HG02973 (cell line): Measurements from ENCODE around the gene TLX1.

Experiments
- ATAC-seq: cut with Tn5 transposase; IDR thresholded peaks from one replicate; pipeline ENCODE4 v1.9.1; 2021; ENCODE audit warnings: moderate library complexity; ENCODE audit not compliant: unreplicated experiment

TLX1 gene

DNA sequence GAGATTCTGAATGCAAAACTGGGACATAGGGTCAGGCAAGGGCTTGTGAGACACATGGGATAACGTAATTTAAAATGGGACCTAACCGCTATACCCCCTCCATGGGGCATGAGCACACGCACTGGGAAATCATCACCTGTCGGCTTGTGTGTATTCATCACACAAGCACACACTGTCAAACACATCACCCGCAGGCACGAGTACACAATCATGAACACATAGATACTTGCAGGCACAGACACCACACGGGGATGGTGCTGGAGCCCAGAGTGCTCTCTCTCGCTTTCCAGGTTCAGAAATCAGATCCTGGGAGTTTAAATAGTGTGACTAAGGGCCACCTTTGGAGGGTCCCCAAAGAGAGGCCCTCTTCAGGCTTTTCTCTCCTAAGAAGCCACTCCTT lies 19.6 kb upstream of the TLX1 start:
- ATAC-seq = no peak

GRCh38 chr10:101112799-101113594 lies 18.1 kb upstream of the TLX1 start:
- no peak for ATAC-seq

- no peak for ATAC-seq
Measured at GRCh38 chr10:101113890-101114403, 17.2 kb upstream of the TLX1 start.

GRCh38 chr10:101114646-101115045 lies 16.5 kb upstream of the TLX1 start:
- no peak for ATAC-seq

- ATAC-seq = no peak
Measured at GRCh38 chr10:101116754-101117153, 14.3 kb upstream of the TLX1 start.

GRCh38 chr10:101118031-101118430 lies 13.1 kb upstream of the TLX1 start:
- no peak for ATAC-seq

DNA sequence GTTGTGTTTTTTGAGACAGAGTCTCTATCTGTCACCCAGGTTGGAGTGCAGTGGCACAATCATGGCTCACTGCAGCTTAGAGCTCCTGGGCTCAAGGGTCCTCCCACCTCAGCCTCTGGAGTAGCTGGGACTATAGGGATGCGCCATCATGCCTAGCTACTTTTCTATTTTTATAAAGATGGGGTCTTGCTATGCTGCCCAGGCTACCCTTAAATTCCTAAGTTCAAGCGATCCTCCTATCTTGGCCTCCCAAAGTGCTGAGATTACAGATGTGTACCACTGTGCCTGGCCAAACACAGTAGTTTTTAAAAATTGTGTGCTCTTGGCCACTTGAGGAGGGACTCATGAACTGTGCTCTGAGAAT lies 10.6 kb upstream of the TLX1 start:
- no peak for ATAC-seq

GRCh38 chr10:101120884-101121653 lies 10.0 kb upstream of the TLX1 start:
- no peak for ATAC-seq

DNA sequence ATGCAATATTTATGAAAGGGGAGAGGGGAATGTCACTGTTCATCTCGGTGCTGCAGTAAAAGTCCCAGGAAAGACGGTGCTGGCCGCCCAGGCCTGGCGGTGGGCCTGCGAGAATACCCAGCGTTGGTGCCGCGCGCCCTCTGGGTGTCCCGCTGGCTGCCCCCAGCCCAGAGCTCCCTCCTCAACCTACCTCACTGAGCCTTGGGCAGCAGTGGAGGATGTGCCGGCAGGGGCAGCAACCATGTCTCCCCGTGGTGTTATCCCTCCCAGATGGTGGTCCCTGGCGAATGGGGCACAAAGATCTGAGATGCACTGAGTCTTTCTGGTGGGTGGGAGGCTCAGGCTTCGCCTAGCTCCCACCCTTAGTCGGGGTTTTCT lies 9.5 kb upstream of the TLX1 start:
- no peak for ATAC-seq

DNA sequence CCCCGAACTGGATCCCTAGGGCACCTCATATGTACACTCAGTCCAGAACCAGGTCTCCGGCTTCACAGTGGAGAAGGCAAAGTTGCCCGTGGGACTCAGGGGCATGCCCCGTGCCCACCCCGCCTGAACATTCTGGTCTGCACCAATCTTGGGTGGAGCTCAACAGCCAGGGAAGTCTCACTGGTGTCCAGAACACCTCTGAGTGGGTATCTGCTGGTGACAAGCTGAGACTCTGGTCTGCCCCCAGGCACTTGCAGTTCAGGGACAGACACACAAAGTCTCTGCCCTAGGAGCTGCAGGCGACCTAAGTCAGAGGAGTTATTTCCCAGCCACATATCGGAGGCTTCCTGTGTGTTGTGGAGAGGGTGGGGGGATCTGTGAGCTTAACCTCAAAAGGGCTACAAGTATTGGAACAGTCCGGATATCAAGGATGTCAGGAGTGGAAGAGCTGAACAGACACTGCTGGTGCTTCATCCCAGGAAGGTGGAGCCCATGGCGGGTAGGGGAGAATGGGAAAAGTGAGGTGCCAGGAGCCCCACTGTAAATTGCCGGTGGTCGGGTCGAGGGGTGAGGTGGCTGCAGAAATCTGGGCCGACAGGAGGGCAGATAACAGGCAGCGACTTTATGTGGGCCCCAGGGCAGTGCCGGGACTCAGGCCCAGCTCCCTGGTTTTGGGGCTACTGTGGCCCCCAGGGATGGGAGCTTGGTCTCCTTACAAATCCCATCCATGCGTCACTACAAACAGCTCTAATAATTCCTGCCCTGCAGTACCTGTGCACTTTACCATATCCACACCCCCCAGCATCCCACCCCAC lies 8.6 kb upstream of the TLX1 start:
- ATAC-seq = no peak

DNA sequence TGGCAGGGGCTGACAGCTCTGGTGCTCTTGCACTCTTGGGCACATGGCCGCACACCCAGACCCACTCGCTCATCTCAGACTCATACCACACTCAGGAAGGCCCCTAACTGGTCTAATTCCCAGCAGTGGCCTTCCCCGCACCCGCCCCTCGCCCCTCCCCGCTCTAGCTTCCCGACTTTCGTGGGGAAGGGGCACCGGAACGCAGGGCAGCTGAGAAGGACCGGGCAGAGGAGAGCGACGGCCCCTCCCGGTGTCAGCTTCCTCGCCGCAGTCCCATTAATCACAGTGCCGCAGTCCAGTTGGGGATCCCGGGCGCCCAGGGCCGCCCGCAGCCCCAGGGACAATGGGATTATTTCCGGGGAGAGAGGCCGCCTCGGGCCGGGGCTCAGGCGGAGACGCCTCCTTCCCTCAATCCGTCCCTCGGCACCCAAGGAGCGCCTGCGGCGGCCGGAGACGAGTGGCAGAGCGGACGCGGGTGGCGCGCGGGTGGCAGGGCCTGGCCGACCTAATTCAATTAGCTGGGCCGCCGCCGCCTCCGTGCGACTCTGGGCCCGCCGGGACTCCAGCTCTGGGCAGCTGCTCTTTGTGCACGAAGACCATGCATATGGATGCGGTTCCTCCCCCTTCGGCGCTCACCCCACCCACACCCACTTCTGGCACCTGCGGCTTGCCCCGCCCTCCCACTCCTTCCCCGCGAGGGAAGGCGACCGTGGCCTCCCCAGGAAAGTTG lies 7.8 kb upstream of the TLX1 start:
- no peak for ATAC-seq

GRCh38 chr10:101123815-101124617 lies 7.1 kb upstream of the TLX1 start:
- ATAC-seq = no peak

DNA sequence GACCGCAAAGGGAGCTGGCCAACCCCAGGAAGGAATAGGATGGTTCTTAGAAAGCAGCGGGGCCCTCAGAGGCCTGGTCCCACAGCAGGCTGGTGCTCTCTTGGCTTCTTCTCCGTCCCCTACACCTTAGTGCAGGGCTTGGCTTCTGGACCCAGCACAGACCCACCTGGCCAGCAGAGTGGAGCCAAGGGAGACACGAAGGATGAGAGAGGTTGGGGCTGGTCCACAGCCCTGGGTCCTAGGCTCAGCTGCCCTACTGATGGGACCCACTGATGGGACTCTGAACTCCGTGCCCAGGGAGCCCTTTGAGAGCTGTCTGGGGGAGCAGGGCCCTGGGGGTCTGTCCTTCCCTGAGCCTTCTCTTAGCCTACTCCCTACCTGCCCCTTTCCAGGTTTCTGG lies 6.2 kb upstream of the TLX1 start:
- no peak for ATAC-seq

DNA sequence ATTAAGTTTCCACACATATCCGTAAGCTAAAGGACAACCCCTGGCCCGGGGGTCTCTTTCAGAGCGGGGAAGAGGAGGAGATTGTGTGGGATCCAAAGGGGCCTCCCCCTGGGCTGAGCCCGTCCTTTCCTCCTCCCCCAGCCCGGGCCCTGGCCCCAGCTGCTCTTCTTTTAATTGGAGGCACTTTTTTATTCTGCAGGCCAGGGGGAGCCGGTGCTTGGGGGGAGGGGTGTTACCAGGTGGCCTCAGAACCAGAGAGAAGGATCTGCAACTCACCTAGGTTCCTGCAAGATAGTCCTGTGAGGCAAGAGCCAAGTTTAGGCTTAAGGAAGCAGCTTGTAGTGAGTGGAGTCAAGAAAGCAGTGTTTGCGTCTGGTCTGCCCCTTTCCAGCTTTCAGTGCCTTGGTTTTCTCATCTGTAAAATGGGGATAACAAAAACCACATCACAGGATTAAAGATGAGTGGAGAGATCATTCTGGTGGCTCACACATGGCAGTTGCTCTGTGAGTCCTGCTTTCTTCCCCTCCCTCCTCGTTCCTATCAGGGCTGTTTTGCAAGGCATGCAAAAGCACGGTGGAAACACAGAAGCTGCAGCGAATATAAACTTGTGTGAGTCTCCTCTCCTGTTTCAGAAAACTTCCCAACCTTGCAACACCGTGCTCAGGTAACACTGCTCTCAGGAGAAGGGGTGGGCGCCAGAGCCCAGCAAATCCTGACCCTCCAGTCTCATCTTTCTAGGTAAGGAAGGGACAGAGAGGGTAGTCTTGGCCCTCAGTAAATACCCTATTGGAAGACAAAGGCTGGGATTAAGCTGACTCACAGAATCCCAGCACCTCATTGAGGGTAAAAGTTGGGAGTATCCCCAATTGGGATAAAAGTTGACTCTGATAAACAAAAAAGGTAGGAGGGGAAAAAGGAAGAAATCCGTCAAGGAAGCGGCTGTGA lies 4.1 kb upstream of the TLX1 start:
- ATAC-seq = no peak

DNA sequence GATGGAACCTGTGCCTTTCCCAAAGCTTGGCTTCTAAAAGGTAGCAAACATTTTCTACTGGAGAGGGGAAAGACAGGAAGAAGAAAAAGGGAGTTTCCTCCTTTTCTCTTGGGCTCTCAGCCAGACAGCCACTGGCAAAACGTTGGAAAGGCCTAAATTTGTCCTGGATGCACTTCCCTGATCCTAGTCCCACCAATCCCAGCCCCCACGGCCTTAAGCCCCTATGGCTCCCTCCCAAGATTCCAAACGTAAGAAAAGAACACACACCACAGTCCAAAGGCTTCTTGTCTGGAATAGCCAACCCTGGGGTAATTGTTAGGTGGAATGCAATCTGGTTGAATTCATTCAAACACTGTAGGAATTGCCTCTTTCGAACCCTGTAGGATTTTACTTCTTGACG lies 959 bp upstream of the TLX1 start:
- no peak for ATAC-seq

- no peak for ATAC-seq
Measured at GRCh38 chr10:101131962-101132635, 999 bp downstream of the TLX1 start.

- no peak for ATAC-seq
Measured at GRCh38 chr10:101132636-101133473, 1.8 kb downstream of the TLX1 start.
